ENCODE measurements around the gene ATG9B. TPM values are rescaled to one million over a fixed set of nuclear protein-coding genes. Genes with fewer than 3 reads are reported as not detected.

Gene ATG9B
- total RNA-seq, 2 donors from 2014 or later, result not detected

- Histone ChIP-seq H3K4me1 (peaks cover 0 to 82% of the 10 kb centered on the region in 2 donors), H3K9me3 (no peaks in the 10 kb centered on the region), H3K4me3 (no peak overlapping the region), H3K27me3 (peaks cover 0 to under 1% of the 10 kb centered on the region in 2 donors), H3K36me3 (no peaks in the 10 kb centered on the region), H3K27ac (peak overlapping the region; percentile 85 to 94)
- no peak for TF ChIP-seq CTCF (IDR thresholded peaks at IDR 0.05)
- DNase-seq (ENCODE audit: low spot score), result no peak
Measured at GRCh38 chr7:150971242-150972022, 52.9 kb downstream of the ATG9B start.

- Histone ChIP-seq H3K27me3 (no peaks in the 10 kb centered on the region), H3K4me1 (peaks cover 0 to 78% of the 10 kb centered on the region in 2 donors), H3K36me3 (no peaks in the 10 kb centered on the region), H3K27ac (peak overlapping the region; percentile 85 to 94), H3K9me3 (no peaks in the 10 kb centered on the region), H3K4me3 (no peak overlapping the region)
- no peak for TF ChIP-seq CTCF (IDR thresholded peaks at IDR 0.05)
- DNase-seq (ENCODE audit: low spot score), result no peak
Measured at GRCh38 chr7:150970424-150970823, 53.9 kb downstream of the ATG9B start.

GRCh38 chr7:150969475-150969874 is 54.8 kb downstream of the ATG9B start:
- peak overlapping the region; percentile 85 to 94 for H3K27ac ChIP-seq
- no peaks in the 10 kb centered on the region for H3K27me3 ChIP-seq
- no peaks in the 10 kb centered on the region for H3K9me3 ChIP-seq
- DNase-seq (ENCODE audit: low spot score), result no peak
- TF ChIP-seq CTCF (IDR thresholded peaks at IDR 0.05), result no peak
- H3K4me1 ChIP-seq, result peaks cover 0 to 75% of the 10 kb centered on the region in 2 donors
- no peaks in the 10 kb centered on the region for H3K36me3 ChIP-seq
- no peak overlapping the region for H3K4me3 ChIP-seq

GRCh38 chr7:150968734-150969372 is 55.4 kb downstream of the ATG9B start:
- H3K9me3 ChIP-seq, result no peaks in the 10 kb centered on the region
- peaks cover 0 to 75% of the 10 kb centered on the region in 2 donors for H3K4me1 ChIP-seq
- peak overlapping the region; percentile 85 to 94 for H3K27ac ChIP-seq
- TF ChIP-seq CTCF (IDR thresholded peaks at IDR 0.05), result no peak
- no peaks in the 10 kb centered on the region for H3K27me3 ChIP-seq
- no peak overlapping the region for H3K4me3 ChIP-seq
- no peak for DNase-seq (ENCODE audit: low spot score)
- H3K36me3 ChIP-seq, result no peaks in the 10 kb centered on the region

- H3K4me1 ChIP-seq, result peaks cover 0 to 76% of the 10 kb centered on the region in 2 donors
- TF ChIP-seq CTCF (IDR thresholded peaks at IDR 0.05), result no peak
- DNase-seq (ENCODE audit: low spot score), result no peak
- H3K27ac ChIP-seq, result peak overlapping the region; percentile 80 to 90
- H3K27me3 ChIP-seq, result no peaks in the 10 kb centered on the region
- H3K9me3 ChIP-seq, result no peaks in the 10 kb centered on the region
- no peaks in the 10 kb centered on the region for H3K36me3 ChIP-seq
- H3K4me3 ChIP-seq, result no peak overlapping the region
Measured at GRCh38 chr7:150968056-150968733, 56.1 kb downstream of the ATG9B start.
